H1 (cell line): Measurements from ENCODE around the gene LRP8.

Experiments
- CTCF ChIP-seq, 3 experiments: IDR thresholded peaks; 1 replicate in 2 of 3; 2 replicates in 1 of 3; pipeline versions ENCODE4 v1.5.1 to v1.6.1; 2011; ENCODE audit warnings: low read length in 3 of 3, mild to moderate bottlenecking in 3 of 3, inconsistent platforms in 2 of 3, low read depth in 1 of 3, moderate library complexity in 1 of 3; ENCODE audit not compliant: insufficient read depth in 1 of 3; ENCODE audit errors: control extremely low read depth in 1 of 3
- E2F6 ChIP-seq: IDR thresholded peaks from 2 replicates; pipeline ENCODE4 v1.6.1; 2012; ENCODE audit warnings: inconsistent platforms
- FOSL1 ChIP-seq: IDR thresholded peaks from 2 replicates; pipeline ENCODE4 v1.6.1; 2011; ENCODE audit warnings: mild to moderate bottlenecking, low read depth, low read length, moderate library complexity; ENCODE audit not compliant: insufficient read depth
- POLR2A ChIP-seq, 2 experiments: IDR thresholded peaks; 1 replicate in 1 of 2; 2 replicates in 1 of 2; pipeline ENCODE4 v1.6.1; 2011; ENCODE audit warnings: low read depth in 2 of 2, low read length in 2 of 2, mild to moderate bottlenecking in 2 of 2; ENCODE audit errors: control extremely low read depth in 1 of 2
- RAD21 ChIP-seq, 2 experiments: IDR thresholded peaks in 1 of 2; conservative IDR thresholded peaks in 1 of 2; 2 replicates each; pipeline ENCODE4 v1.6.1; 2011; ENCODE audit warnings: low read depth in 2 of 2, low read length in 2 of 2, improper control_type of control experiment in 1 of 2, inconsistent platforms in 1 of 2, mild to moderate bottlenecking in 1 of 2, moderate library complexity in 1 of 2
- RFX5 ChIP-seq: IDR thresholded peaks from 2 replicates; pipeline ENCODE4 v1.6.1; 2011; ENCODE audit warnings: low read depth, low read length, improper control_type of control experiment, borderline replicate concordance
- RNF2 ChIP-seq: fragments of 200-900, 300-1000 bp; sonication (generic); IDR thresholded peaks from 2 replicates; pipeline ENCODE4 v1.7.1; 2016; ENCODE audit warnings: borderline replicate concordance, low read depth, mild to moderate bottlenecking, antibody characterized with exemption, low read length; ENCODE audit not compliant: poor library complexity, severe bottlenecking; ENCODE audit errors: missing control alignments
- TAF1 ChIP-seq: IDR thresholded peaks from 2 replicates; pipeline ENCODE4 v1.6.1; 2011; ENCODE audit warnings: mild to moderate bottlenecking, low read depth, low read length

GRCh38 chr1:53365437-53366063 lies 37.7 kb upstream of the LRP8 start:
- TF ChIP-seq RNF2 = no peak
- TF ChIP-seq RFX5 = no peak
- TF ChIP-seq POLR2A (IDR thresholded peaks at IDR 0.05; ENCODE audit: control extremely low read depth in 1 of 2, low read depth in 2 of 2, low read length in 2 of 2) = no peak
- TF ChIP-seq TAF1 = no peak
- TF ChIP-seq RAD21 (IDR thresholded peaks at IDR 0.05 in 1 of 2, conservative IDR thresholded peaks at IDR 0.05 in 1 of 2; ENCODE audit: low read depth in 2 of 2, low read length in 2 of 2) = no peak
- TF ChIP-seq FOSL1 = no peak
- no peak for TF ChIP-seq CTCF (IDR thresholded peaks at IDR 0.05; ENCODE audit: control extremely low read depth in 1 of 3, insufficient read depth in 1 of 3, low read depth in 1 of 3, low read length in 3 of 3)
- no peak for TF ChIP-seq E2F6
